IMR-90 (cell line): ENCODE data around the gene PLA2G12A. TPM values are rescaled to one million over a fixed set of nuclear protein-coding genes. Genes with fewer than 3 reads are reported as not detected.

Source experiments
- ATAC-seq: fragments of 200-7000 bp; cut with Tn5 transposase; 2 replicates; pipeline ENCODE4 v1.9.1; 2020; ENCODE audit warnings: low read depth, mild to moderate bottlenecking, moderate library complexity
- BruUV-seq: library from RNA; stranded (reverse); fragments of 400-500 nt; replicated peaks from 2 replicates; lab custom pipeline; 2021; lab: Mats Ljungman, UMichigan
- CTCF ChIA-PET: fragments of 300-600 bp; formaldehyde crosslinking; extraction: SDS; loops from one replicate; lab custom pipeline; 2021; ENCODE audit warnings: antibody characterized with exemption; lab: Yijun Ruan, JAX
- POLR2A ChIA-PET: fragments of 300-600 bp; sonication (Branson Sonifier 250); formaldehyde crosslinking; loops from one replicate; lab custom pipeline; 2022; ENCODE audit warnings: antibody characterized with exemption; ENCODE audit not compliant: unreplicated experiment; lab: Charles Lee
- DNase-seq: peaks from one replicate; pipeline ENCODE4 v3.0.0; 2013
- H2AFZ ChIP-seq: replicated peaks from 2 replicates; pipeline ENCODE3; 2013; ENCODE audit warnings: low read length, mild to moderate bottlenecking; ENCODE audit not compliant: poor library complexity
- H2AK5ac ChIP-seq: 2 replicates; pipeline ENCODE4 v1.6.1; 2013; ENCODE audit warnings: low read depth, low read length, inconsistent platforms
- H2AK9ac ChIP-seq: replicated peaks from 2 replicates; pipeline ENCODE3; 2013; ENCODE audit warnings: mild to moderate bottlenecking, low read depth, low read length, moderate library complexity; ENCODE audit not compliant: poor library complexity
- H2BK120ac ChIP-seq: 2 replicates; pipeline ENCODE4 v1.6.1; 2013; ENCODE audit warnings: low read depth, low read length, inconsistent platforms
- H2BK15ac ChIP-seq: 3 replicates; pipeline ENCODE4 v1.6.1; 2013; ENCODE audit warnings: low read depth, low read length, inconsistent platforms
- H2BK20ac ChIP-seq: 2 replicates; pipeline ENCODE4 v1.6.1; 2013; ENCODE audit warnings: low read depth, mild to moderate bottlenecking, inconsistent platforms, low read length, moderate library complexity
- H2BK5ac ChIP-seq: 2 replicates; pipeline ENCODE4 v1.6.1; 2013; ENCODE audit warnings: mild to moderate bottlenecking, low read depth, low read length, inconsistent platforms; ENCODE audit not compliant: poor library complexity, severe bottlenecking
- H3K14ac ChIP-seq: replicated peaks from 2 replicates; pipeline ENCODE4 v1.6.1; 2013; ENCODE audit warnings: low read depth, low read length, inconsistent platforms
- H3K18ac ChIP-seq: 2 replicates; pipeline ENCODE4 v1.6.1; 2013; ENCODE audit warnings: low read depth, low read length, control low read depth
- H3K23ac ChIP-seq: 2 replicates; pipeline ENCODE4 v1.6.1; 2013; ENCODE audit warnings: low read depth, low read length, inconsistent platforms
- H3K27ac ChIP-seq: 2 replicates; pipeline ENCODE4 v1.5.1; 2013; ENCODE audit warnings: mild to moderate bottlenecking, control low read depth, low read length; ENCODE audit not compliant: insufficient read depth
- H3K27me3 ChIP-seq: 2 replicates; pipeline ENCODE4 v1.6.1; 2013; ENCODE audit warnings: low read length; ENCODE audit not compliant: control insufficient read depth, insufficient read depth
- H3K36me3 ChIP-seq: 2 replicates; pipeline ENCODE4 v1.6.1; 2013; ENCODE audit warnings: low read length, mixed read lengths; ENCODE audit not compliant: control insufficient read depth, insufficient read depth
- H3K4ac ChIP-seq: 2 replicates; pipeline ENCODE4 v1.6.1; 2013; ENCODE audit warnings: low read depth, low read length, inconsistent platforms
- H3K4me1 ChIP-seq: 2 replicates; pipeline ENCODE4 v1.6.1; 2013; ENCODE audit warnings: low read length, mixed read lengths; ENCODE audit not compliant: control insufficient read depth, insufficient read depth
- H3K4me2 ChIP-seq: 2 replicates; pipeline ENCODE4 v1.6.1; 2013; ENCODE audit warnings: low read depth, mild to moderate bottlenecking, control low read depth, low read length, moderate library complexity
- H3K4me3 ChIP-seq: 2 replicates; pipeline ENCODE4 v1.5.1; 2013; ENCODE audit warnings: low read depth, mild to moderate bottlenecking, control low read depth, low read length, moderate library complexity; ENCODE audit not compliant: insufficient read depth
- H3K56ac ChIP-seq: 2 replicates; pipeline ENCODE4 v1.6.1; 2013; ENCODE audit warnings: low read length, inconsistent platforms; ENCODE audit not compliant: insufficient read depth; ENCODE audit errors: extremely low read depth
- H3K79me1 ChIP-seq, 2 experiments: 2 replicates each; pipeline ENCODE4 v1.6.1; 2013; ENCODE audit warnings: low read length in 2 of 2, inconsistent platforms in 1 of 2, low read depth in 1 of 2
- H3K9ac ChIP-seq: 2 replicates; pipeline ENCODE4 v1.6.1; 2013; ENCODE audit warnings: low read depth, low read length, control low read depth
- H3K9me1 ChIP-seq: 2 replicates; pipeline ENCODE4 v1.6.1; 2013; ENCODE audit warnings: low read length, inconsistent platforms; ENCODE audit not compliant: insufficient read depth
- H3K9me3 ChIP-seq: 2 replicates; pipeline ENCODE4 v1.6.1; 2013; ENCODE audit warnings: low read length; ENCODE audit not compliant: control insufficient read depth, insufficient read depth
- H4K20me1 ChIP-seq: 2 replicates; pipeline ENCODE4 v1.6.1; 2013; ENCODE audit warnings: low read length, inconsistent platforms; ENCODE audit not compliant: insufficient read depth
- H4K5ac ChIP-seq: 2 replicates; pipeline ENCODE4 v1.6.1; 2013; ENCODE audit warnings: mild to moderate bottlenecking, low read depth, low read length, control low read depth
- H4K8ac ChIP-seq, 2 experiments: 2 replicates each; pipeline ENCODE4 v1.6.1; 2013; ENCODE audit warnings: low read depth in 2 of 2, low read length in 2 of 2, control low read depth in 1 of 2, inconsistent platforms in 1 of 2
- H4K91ac ChIP-seq: 2 replicates; pipeline ENCODE4 v1.6.1; 2013; ENCODE audit warnings: low read depth, low read length, inconsistent platforms; ENCODE audit not compliant: insufficient read depth
- BHLHE40 ChIP-seq: fragments of 150-350 bp; IDR thresholded peaks from 2 replicates; pipeline ENCODE4 v1.6.1; 2016; ENCODE audit warnings: mild to moderate bottlenecking, low read depth, low read length
- CEBPB ChIP-seq: IDR thresholded peaks from 2 replicates; pipeline ENCODE4 v1.6.1; 2012; ENCODE audit warnings: low read depth, low read length, improper control_type of control experiment
- MAFK ChIP-seq: IDR thresholded peaks from 2 replicates; pipeline ENCODE4 v1.6.1; 2012; ENCODE audit warnings: low read depth, low read length, improper control_type of control experiment
- MAZ ChIP-seq: IDR thresholded peaks from 2 replicates; pipeline ENCODE4 v1.6.1; 2012; ENCODE audit warnings: low read depth, mild to moderate bottlenecking, low read length, improper control_type of control experiment, moderate library complexity, borderline replicate concordance
- MXI1 ChIP-seq: IDR thresholded peaks from 2 replicates; pipeline ENCODE4 v1.6.1; 2012; ENCODE audit warnings: low read depth, mild to moderate bottlenecking, low read length, moderate library complexity, borderline replicate concordance
- NFE2L2 ChIP-seq: fragments of 150-350 bp; IDR thresholded peaks from 2 replicates; pipeline ENCODE4 v1.6.1; 2016; ENCODE audit warnings: low read depth, mild to moderate bottlenecking, low read length
- POLR2A ChIP-seq: IDR thresholded peaks from 2 replicates; pipeline ENCODE4 v1.6.1; 2012; ENCODE audit warnings: mild to moderate bottlenecking, low read depth, low read length
- RCOR1 ChIP-seq: IDR thresholded peaks from 2 replicates; pipeline ENCODE4 v1.6.1; 2012; ENCODE audit warnings: mild to moderate bottlenecking, low read length, improper control_type of control experiment; ENCODE audit not compliant: insufficient replicate concordance
- RFX5 ChIP-seq: IDR thresholded peaks from 2 replicates; pipeline ENCODE4 v1.8.0; 2012; ENCODE audit warnings: low read depth, mild to moderate bottlenecking, low read length, moderate library complexity
- WGBS, 2 experiments: methylation state at CpG; one replicate each; pipeline versions ENCODE4 v1.1.5 to v1.1.7; 2013; ENCODE audit warnings: missing lambda C conversion rate in 2 of 2; ENCODE audit not compliant: insufficient read length in 1 of 2; ENCODE audit errors: extremely low coverage in 2 of 2; 5-methylcytosine and 5-hydroxymethylcytosine counted together
- dilution Hi-C: fragments of 300-500 bp; cut with HindIII; formaldehyde crosslinking; loops from one replicate; pipeline ENCODE4 v1.14.3; 2018; ENCODE audit warnings: low sequenced_read_pairs; ENCODE audit not compliant: unreplicated experiment
- in situ Hi-C: fragments of 300-500 bp; cut with MboI; formaldehyde crosslinking; loops from 3 replicates; pipeline ENCODE4 v1.14.3; 2019; ENCODE audit warnings: low sequenced_read_pairs, inconsistent platforms, mixed read lengths
- intact Hi-C: fragments of 100-400 bp; cut with micrococcal nuclease; formaldehyde crosslinking; loops from 2 replicates; pipeline ENCODE4 v1.10.0; 2022
- polyA plus RNA-seq, 3 experiments: library from polyadenylated mRNA; depleted of rRNA; stranded (reverse); fragments of >200 nt; gene quantifications; 2 replicates each; pipeline ENCODE4 v1.2.3, GENCODE V29; 2012; ENCODE audit warnings: low replicate concordance in 1 of 3
- total RNA-seq: library from RNA; depleted of rRNA; stranded (reverse); fragments of >200 nt; gene quantifications from 2 replicates; pipeline ENCODE4 v1.2.3, GENCODE V29; 2012
- TF ChIP-seq, protein P1 (sequence below): fragments of 150-350 bp; IDR thresholded peaks from 2 replicates; pipeline ENCODE4 v1.6.1; 2016; ENCODE audit warnings: low read depth, mild to moderate bottlenecking, low read length, moderate library complexity, borderline replicate concordance

The PLA2G12A gene
- total and polyA plus RNA-seq, 2 of the 4 experiments (the other 2 are of a cell fraction), result 10.3 to 17.4 TPM

GRCh38 chr4:109752525-109752924, 22.7 kb upstream of the PLA2G12A start (continued):
- TF ChIP-seq, protein P1, sequence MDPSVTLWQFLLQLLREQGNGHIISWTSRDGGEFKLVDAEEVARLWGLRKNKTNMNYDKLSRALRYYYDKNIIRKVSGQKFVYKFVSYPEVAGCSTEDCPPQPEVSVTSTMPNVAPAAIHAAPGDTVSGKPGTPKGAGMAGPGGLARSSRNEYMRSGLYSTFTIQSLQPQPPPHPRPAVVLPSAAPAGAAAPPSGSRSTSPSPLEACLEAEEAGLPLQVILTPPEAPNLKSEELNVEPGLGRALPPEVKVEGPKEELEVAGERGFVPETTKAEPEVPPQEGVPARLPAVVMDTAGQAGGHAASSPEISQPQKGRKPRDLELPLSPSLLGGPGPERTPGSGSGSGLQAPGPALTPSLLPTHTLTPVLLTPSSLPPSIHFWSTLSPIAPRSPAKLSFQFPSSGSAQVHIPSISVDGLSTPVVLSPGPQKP, result no peak
- TF ChIP-seq CEBPB, result no peak
- TF ChIP-seq POLR2A, result no peak
- TF ChIP-seq RFX5, result no peak
- no peak for TF ChIP-seq BHLHE40
- no peak for TF ChIP-seq MXI1

DNA sequence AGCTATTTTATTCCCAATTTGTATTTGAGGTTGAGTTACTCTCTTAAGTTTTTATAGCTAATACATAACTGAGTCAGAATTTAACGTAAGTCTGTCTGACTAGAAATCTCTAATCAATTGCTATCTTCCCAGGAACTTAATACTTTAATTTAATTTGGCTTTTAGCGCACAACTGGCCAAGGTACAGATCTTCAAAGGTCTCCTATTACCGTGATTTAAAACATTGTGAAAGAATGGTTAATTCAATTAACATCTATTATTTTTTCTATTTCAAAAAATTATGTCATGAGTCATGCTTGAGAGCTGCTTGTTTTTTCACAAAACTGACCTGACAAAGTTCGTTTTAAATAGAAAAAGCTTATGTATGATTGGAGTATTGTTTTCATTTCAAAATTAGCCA, 22.0 kb upstream of the PLA2G12A start:
- no peaks in the 10 kb centered on the region for H3K36me3 ChIP-seq
- H2BK20ac ChIP-seq, result no peak overlapping the region
- H3K9me1 ChIP-seq, result no peaks in the 10 kb centered on the region
- no peak overlapping the region for H3K18ac ChIP-seq
- no peak overlapping the region for H4K91ac ChIP-seq
- dilution Hi-C loops (no loop called here), intact Hi-C loops (no loop called here), in situ Hi-C loops (no loop called here)
- H3K27ac ChIP-seq, result no peak overlapping the region
- H2BK15ac ChIP-seq, result no peak overlapping the region
- H2AFZ ChIP-seq, result no peak overlapping the region
- H3K4me2 ChIP-seq, result no peak overlapping the region
- H3K27me3 ChIP-seq, result no peaks in the 10 kb centered on the region
- H4K20me1 ChIP-seq, result no peaks in the 10 kb centered on the region
- H3K4ac ChIP-seq, result no peak overlapping the region
- no CpG with 5 or more reads among the region's 4 CpGs for WGBS, 2 experiments
- H3K4me3 ChIP-seq, result no peak overlapping the region
- POLR2A ChIA-PET, result no interaction called here
- H3K14ac ChIP-seq, result no peak overlapping the region
- ATAC-seq, result no peak
- H2AK9ac ChIP-seq, result no peak overlapping the region
- no TSS peak for BruUV-seq
- DNase-seq, result no peak
- no peaks in the 10 kb centered on the region for H3K4me1 ChIP-seq
- no peak overlapping the region for H2BK120ac ChIP-seq
- H4K5ac ChIP-seq, result no peak overlapping the region
- H3K9me3 ChIP-seq, result no peaks in the 10 kb centered on the region
- CTCF ChIA-PET, result no interaction called here
- no peak overlapping the region for H3K23ac ChIP-seq
- H3K56ac ChIP-seq, result no peak overlapping the region
- H4K8ac ChIP-seq, result no peak overlapping the region
- no peak overlapping the region for H2AK5ac ChIP-seq
- no peak overlapping the region for H3K9ac ChIP-seq
- no peaks in the 10 kb centered on the region for H3K79me1 ChIP-seq
- no peak for TF ChIP-seq MAZ
- no peak for TF ChIP-seq RCOR1
- TF ChIP-seq NFE2L2, result no peak
- TF ChIP-seq MAFK, result no peak
- TF ChIP-seq RFX5, result no peak
- H2BK5ac ChIP-seq, result no peak overlapping the region
